ENCODE data around the gene ABCC4. TPM values are rescaled to one million over a fixed set of nuclear protein-coding genes. Genes with fewer than 3 reads are reported as not detected.

Gene ABCC4
- total RNA-seq, 1 experiment from 2014 or later = 17.7 TPM

DNA sequence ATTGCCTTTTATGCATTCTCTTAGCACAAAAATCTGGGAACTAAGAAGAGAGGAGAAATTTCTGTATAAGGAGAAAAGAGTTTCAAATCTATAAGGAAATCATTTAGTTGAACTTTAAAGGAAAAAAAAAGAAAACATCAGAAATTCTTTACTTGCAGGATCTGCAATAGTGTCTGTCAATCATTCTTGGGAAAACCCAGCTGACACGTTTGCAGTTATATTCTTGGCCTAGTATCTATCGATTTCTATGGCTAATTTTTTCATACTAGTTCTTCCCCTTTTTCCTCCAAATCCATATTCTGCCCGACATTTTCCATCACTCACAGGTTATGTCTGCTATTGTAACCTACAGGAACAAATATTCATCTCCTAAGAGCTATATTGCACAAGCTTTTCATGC is 160.7 kb downstream of the ABCC4 start:
- Histone ChIP-seq H4K20me1 (ENCODE audit: low read length) (no peaks in the 10 kb centered on the region), H3F3A (ENCODE audit: low read length, unreplicated experiment) (no peaks in the 10 kb centered on the region), H3K36me3 (ENCODE audit: low read depth, low read length) (no peaks in the 10 kb centered on the region), H3K4me3 (ENCODE audit: low read length) (no peak overlapping the region), H3K9me3 (ENCODE audit: low read length) (no peaks in the 10 kb centered on the region), H3K9me2 (replicated peaks; ENCODE audit: low read length) (no peaks in the 10 kb centered on the region), H2AFZ (ENCODE audit: low read length) (no peak overlapping the region), H3K79me2 (ENCODE audit: low read length) (no peaks in the 10 kb centered on the region), H3K27me3 (ENCODE audit: low read length) (no peaks in the 10 kb centered on the region), H3K9ac (ENCODE audit: low read length) (no peak overlapping the region), H3K4me1 (ENCODE audit: insufficient read depth, low read length) (peaks cover 9% of the 10 kb centered on the region; the same call in 1 of the 2 replicates), H3K27ac (ENCODE audit: low read length) (no peak overlapping the region), H3K4me2 (ENCODE audit: low read length) (no peak overlapping the region)
- TF ChIP-seq EZH2phosphoT487 (IDR thresholded peaks at IDR 0.05; ENCODE audit: borderline replicate concordance, low read length) = no peak
- TF ChIP-seq, protein P1, sequence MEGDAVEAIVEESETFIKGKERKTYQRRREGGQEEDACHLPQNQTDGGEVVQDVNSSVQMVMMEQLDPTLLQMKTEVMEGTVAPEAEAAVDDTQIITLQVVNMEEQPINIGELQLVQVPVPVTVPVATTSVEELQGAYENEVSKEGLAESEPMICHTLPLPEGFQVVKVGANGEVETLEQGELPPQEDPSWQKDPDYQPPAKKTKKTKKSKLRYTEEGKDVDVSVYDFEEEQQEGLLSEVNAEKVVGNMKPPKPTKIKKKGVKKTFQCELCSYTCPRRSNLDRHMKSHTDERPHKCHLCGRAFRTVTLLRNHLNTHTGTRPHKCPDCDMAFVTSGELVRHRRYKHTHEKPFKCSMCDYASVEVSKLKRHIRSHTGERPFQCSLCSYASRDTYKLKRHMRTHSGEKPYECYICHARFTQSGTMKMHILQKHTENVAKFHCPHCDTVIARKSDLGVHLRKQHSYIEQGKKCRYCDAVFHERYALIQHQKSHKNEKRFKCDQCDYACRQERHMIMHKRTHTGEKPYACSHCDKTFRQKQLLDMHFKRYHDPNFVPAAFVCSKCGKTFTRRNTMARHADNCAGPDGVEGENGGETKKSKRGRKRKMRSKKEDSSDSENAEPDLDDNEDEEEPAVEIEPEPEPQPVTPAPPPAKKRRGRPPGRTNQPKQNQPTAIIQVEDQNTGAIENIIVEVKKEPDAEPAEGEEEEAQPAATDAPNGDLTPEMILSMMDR (conservative IDR thresholded peaks at IDR 0.05; ENCODE audit: low read depth, low read length) = no peak
- no peak for TF ChIP-seq EZH2 (IDR thresholded peaks at IDR 0.05; ENCODE audit: low read length, unreplicated experiment)
- DNase-seq = no peak
- ATAC-seq = no peak
- BruUV-seq (replicated peaks) = no TSS peak
- ChIA-PET CTCF (no interaction called here), POLR2A (ENCODE audit: unreplicated experiment) (no interaction called here)
- intact Hi-C loops (cut with micrococcal nuclease) = no loop called here

DNA sequence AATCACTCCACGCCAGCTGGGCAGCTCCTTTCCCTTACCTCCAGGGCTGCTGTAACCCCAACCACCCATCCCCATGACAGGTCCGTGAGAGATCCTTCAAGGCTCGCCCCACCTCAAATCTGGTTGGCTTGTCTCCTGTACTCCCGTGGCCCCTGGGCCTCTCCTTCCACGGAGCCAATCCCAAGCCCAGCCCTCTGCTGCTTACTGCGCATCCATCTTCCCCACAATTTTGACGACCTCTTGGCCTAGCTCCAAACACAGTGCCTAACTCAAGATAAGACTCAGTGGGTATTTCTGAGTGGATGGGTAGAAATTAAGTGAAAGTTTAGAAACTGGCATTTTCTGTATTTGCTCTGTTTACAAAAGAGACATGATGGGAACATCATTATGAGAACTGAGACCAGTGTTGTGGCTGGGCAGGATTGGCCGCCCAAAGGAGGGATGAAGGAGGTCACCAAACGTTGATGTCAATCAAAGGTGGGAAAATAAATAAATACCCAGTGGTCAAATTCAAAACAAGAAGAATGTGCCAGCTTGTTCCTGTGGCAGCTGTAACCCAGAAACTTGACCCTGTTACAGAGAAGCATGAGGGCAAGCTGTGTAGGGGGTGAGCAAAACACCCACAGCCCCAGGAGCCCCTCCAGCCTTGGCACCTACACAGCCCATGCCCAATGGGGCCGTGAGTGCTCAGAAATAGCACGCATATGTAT is 162.2 kb downstream of the ABCC4 start:
- H3K27ac ChIP-seq (ENCODE audit: low read length) = no peak overlapping the region
- no peaks in the 10 kb centered on the region for H3K9me2 ChIP-seq (replicated peaks; ENCODE audit: low read length)
- H3K9ac ChIP-seq (ENCODE audit: low read length) = no peak overlapping the region
- no TSS peak for BruUV-seq (replicated peaks)
- H3K4me2 ChIP-seq (ENCODE audit: low read length) = no peak overlapping the region
- DNase-seq (no peak), ATAC-seq (no peak)
- TF ChIP-seq EZH2 (IDR thresholded peaks at IDR 0.05; ENCODE audit: low read length, unreplicated experiment) (no peak), EZH2phosphoT487 (IDR thresholded peaks at IDR 0.05; ENCODE audit: borderline replicate concordance, low read length) (no peak)
- TF ChIP-seq, protein P1 (conservative IDR thresholded peaks at IDR 0.05; ENCODE audit: low read depth, low read length) = no peak
- H3K79me2 ChIP-seq (ENCODE audit: low read length) = no peaks in the 10 kb centered on the region
- no peaks in the 10 kb centered on the region for H3K27me3 ChIP-seq (ENCODE audit: low read length)
- no peaks in the 10 kb centered on the region for H4K20me1 ChIP-seq (ENCODE audit: low read length)
- no peaks in the 10 kb centered on the region for H3K9me3 ChIP-seq (ENCODE audit: low read length)
- ChIA-PET POLR2A (ENCODE audit: unreplicated experiment) (no interaction called here), CTCF (no interaction called here)
- H3K36me3 ChIP-seq (ENCODE audit: low read depth, low read length) = no peaks in the 10 kb centered on the region
- no peaks in the 10 kb centered on the region for H3F3A ChIP-seq (ENCODE audit: low read length, unreplicated experiment)
- no peak overlapping the region for H3K4me3 ChIP-seq (ENCODE audit: low read length)
- intact Hi-C loops (cut with micrococcal nuclease) = no loop called here
- no peak overlapping the region for H2AFZ ChIP-seq (ENCODE audit: low read length)
- peaks cover 9% of the 10 kb centered on the region; the same call in 1 of the 2 replicates for H3K4me1 ChIP-seq (ENCODE audit: insufficient read depth, low read length)

DNA sequence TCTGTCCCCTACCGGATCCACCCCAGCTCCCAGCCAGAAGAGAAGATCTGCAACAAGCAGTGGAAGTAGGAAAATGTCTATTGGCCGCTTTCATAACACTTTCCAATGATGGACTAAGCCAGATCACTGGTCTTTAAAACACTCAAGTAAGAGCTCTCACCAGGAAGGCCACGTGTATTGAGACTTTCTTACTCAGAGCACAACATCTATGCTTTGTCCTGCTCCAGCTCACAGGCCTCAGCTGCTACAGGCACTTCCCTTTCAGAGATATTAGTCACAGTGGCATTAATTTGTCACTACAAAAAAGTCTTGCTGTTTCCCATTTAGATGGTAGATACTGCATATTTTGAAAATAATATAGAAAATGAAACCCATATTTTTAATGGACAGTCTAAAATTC is 164.2 kb downstream of the ABCC4 start:
- intact Hi-C loops (cut with micrococcal nuclease) = no loop called here
- DNase-seq (peak; percentile 37), ATAC-seq (peak; percentile 67)
- H3K4me3 ChIP-seq (ENCODE audit: low read length) = no peak overlapping the region
- H3K4me2 ChIP-seq (ENCODE audit: low read length) = no peak overlapping the region
- BruUV-seq (replicated peaks) = no TSS peak
- ChIA-PET POLR2A (ENCODE audit: unreplicated experiment) (interaction anchor here (0.5 kb wide), 1 partner anchor 12 kb away, joined by 3 read pairs; no protein-coding TSS in a partner anchor), CTCF (no interaction called here)
- no peaks in the 10 kb centered on the region for H3K27me3 ChIP-seq (ENCODE audit: low read length)
- TF ChIP-seq EZH2phosphoT487 (IDR thresholded peaks at IDR 0.05; ENCODE audit: borderline replicate concordance, low read length) = no peak
- no peak for TF ChIP-seq EZH2 (IDR thresholded peaks at IDR 0.05; ENCODE audit: low read length, unreplicated experiment)
- TF ChIP-seq, protein P1 (conservative IDR thresholded peaks at IDR 0.05; ENCODE audit: low read depth, low read length) = no peak
- H3K9me3 ChIP-seq (ENCODE audit: low read length) = no peaks in the 10 kb centered on the region
- no peaks in the 10 kb centered on the region for H3K79me2 ChIP-seq (ENCODE audit: low read length)
- H4K20me1 ChIP-seq (ENCODE audit: low read length) = no peaks in the 10 kb centered on the region
- peaks cover 9% of the 10 kb centered on the region; the same call in 1 of the 2 replicates for H3K4me1 ChIP-seq (ENCODE audit: insufficient read depth, low read length)
- peak overlapping the region; percentile 19 for H3K27ac ChIP-seq (ENCODE audit: low read length)
- H3K36me3 ChIP-seq (ENCODE audit: low read depth, low read length) = no peaks in the 10 kb centered on the region
- no peak overlapping the region for H2AFZ ChIP-seq (ENCODE audit: low read length)
- H3K9me2 ChIP-seq (replicated peaks; ENCODE audit: low read length) = no peaks in the 10 kb centered on the region
- H3F3A ChIP-seq (ENCODE audit: low read length, unreplicated experiment) = no peaks in the 10 kb centered on the region
- H3K9ac ChIP-seq (ENCODE audit: low read length) = no peak overlapping the region

Data from PC-3 (cell line).